Chondrocyte (in vitro differentiated cells): ENCODE measurements around the gene CARD19. TPM values are rescaled to one million over a fixed set of nuclear protein-coding genes. Genes with fewer than 3 reads are reported as not detected.

ENCODE experiments used
- DNase-seq: peaks from one replicate; pipeline ENCODE4 v3.0.0; 2021; ENCODE audit warnings: mixed read lengths, low spot score
- H3K27ac Mint-ChIP-seq: one replicate; pipeline ENCODE4 v1.8.0; 2021; ENCODE audit warnings: mild to moderate bottlenecking, moderate library complexity, mixed read lengths; ENCODE audit not compliant: unreplicated experiment
- H3K27me3 Mint-ChIP-seq: 2 replicates; pipeline ENCODE4 v1.8.0; 2021; ENCODE audit warnings: low read depth, mixed read lengths
- H3K36me3 Mint-ChIP-seq: 2 replicates; pipeline ENCODE4 v1.8.0; 2021; ENCODE audit warnings: low read depth, mixed read lengths
- H3K4me1 Mint-ChIP-seq: 2 replicates; pipeline ENCODE4 v1.8.0; 2021; ENCODE audit warnings: low read depth, mild to moderate bottlenecking, mixed read lengths
- H3K4me3 Mint-ChIP-seq: one replicate; pipeline ENCODE4 v1.8.0; 2021; ENCODE audit warnings: mild to moderate bottlenecking, moderate library complexity, mixed read lengths; ENCODE audit not compliant: unreplicated experiment
- H3K9me3 Mint-ChIP-seq: 2 replicates; pipeline ENCODE4 v1.8.0; 2021; ENCODE audit warnings: low read depth, mixed read lengths
- CTCF ChIP-seq: fragments of 200-600 bp; sonication (generic); IDR thresholded peaks from 2 replicates; pipeline ENCODE4 v1.5.0; 2021; ENCODE audit warnings: antibody characterized with exemption, mild to moderate bottlenecking, moderate library complexity
- total RNA-seq: library from RNA; stranded (reverse); gene quantifications from 3 replicates; pipeline ENCODE4 v1.2.1, GENCODE V29; 2021

CARD19 gene
- total RNA-seq, 1 donor from 2014 or later: 40.5 TPM

GRCh38 chr9:93057042-93057702 lies 38.8 kb upstream of the CARD19 start:
- Mint-ChIP-seq H3K9me3 (no peaks in the 10 kb centered on the region), H3K4me3 (no peak overlapping the region), H3K27me3 (peaks cover 7% of the 10 kb centered on the region), H3K27ac (no peak overlapping the region), H3K36me3 (no peaks in the 10 kb centered on the region), H3K4me1 (peaks cover 6% of the 10 kb centered on the region)
- no peak for TF ChIP-seq CTCF
- DNase-seq: no peak

- no peak for DNase-seq
- Mint-ChIP-seq H3K4me3 (no peak overlapping the region), H3K36me3 (no peaks in the 10 kb centered on the region), H3K4me1 (peaks cover 6% of the 10 kb centered on the region), H3K27me3 (peaks cover 10% of the 10 kb centered on the region), H3K9me3 (no peaks in the 10 kb centered on the region), H3K27ac (no peak overlapping the region)
- TF ChIP-seq CTCF: no peak
Observed at GRCh38 chr9:93057703-93058354, 38.2 kb upstream of the CARD19 start.

GRCh38 chr9:93058355-93059010 lies 37.5 kb upstream of the CARD19 start, which contains the start of gene SUSD3:
SUSD3 (plus strand) TSS chr9:93058701; CDS start chr9:93058743, 42 bp downstream.
- TF ChIP-seq CTCF: no peak
- Mint-ChIP-seq H3K4me1 (peaks cover 6% of the 10 kb centered on the region), H3K4me3 (peak within 1 kb of the TSS; percentile 36), H3K9me3 (no peaks in the 10 kb centered on the region), H3K36me3 (no peaks in the 10 kb centered on the region), H3K27me3 (peaks cover 10% of the 10 kb centered on the region), H3K27ac (no peak within 1 kb of the TSS)
- DNase-seq: no peak

GRCh38 chr9:93059011-93059714 lies 36.9 kb upstream of the CARD19 start:
- Mint-ChIP-seq H3K9me3 (no peaks in the 10 kb centered on the region), H3K27me3 (peaks cover 12% of the 10 kb centered on the region), H3K27ac (no peak overlapping the region), H3K4me3 (peak overlapping the region; percentile 36), H3K4me1 (peaks cover 6% of the 10 kb centered on the region), H3K36me3 (no peaks in the 10 kb centered on the region)
- no peak for TF ChIP-seq CTCF
- DNase-seq: no peak
